Prostate gland (tissue), 2 donors: Measurements from ENCODE around the gene MAN2B1. TPM values are rescaled to one million over a fixed set of nuclear protein-coding genes. Genes with fewer than 3 reads are reported as not detected.
A peak's percentile ranks its signal among the peaks of the same experiment; 100 is the strongest.
"Not testable (repeated sequence)": the region's sequence is repeated elsewhere in the genome, so short reads cannot be mapped to it uniquely, and the experiment has no call there.

Experiments used
- DNase-seq: peaks from one replicate; pipeline ENCODE4 v3.0.0-alpha.2; 2019; ENCODE audit warnings: low spot score
- H3K27ac ChIP-seq, 2 donors: fragments of 200-600 bp; sonication (generic); 2 replicates each; pipeline ENCODE4 v1.5.1; 2017 to 2019
- H3K27me3 ChIP-seq: fragments of 200-600 bp; sonication (generic); replicated peaks from 2 replicates; pipeline ENCODE4 v1.5.1; 2019; ENCODE audit not compliant: insufficient read depth
- H3K36me3 ChIP-seq, 2 donors: fragments of 200-600 bp; sonication (generic); 1 replicate in 1 of 2; 2 replicates in 1 of 2; pipeline versions ENCODE4 v1.5.1 to v1.8.1; 2017 to 2019
- H3K4me1 ChIP-seq: fragments of 200-600 bp; sonication (generic); replicated peaks from 2 replicates; pipeline ENCODE4 v1.5.1; 2019
- H3K4me3 ChIP-seq, 2 donors: fragments of 200-600 bp; sonication (generic); 2 replicates each; pipeline ENCODE4 v1.5.1; 2017 to 2019
- H3K9me3 ChIP-seq: fragments of 200-600 bp; sonication (generic); 2 replicates; pipeline ENCODE4 v1.5.1; 2017
- POLR2A ChIP-seq: fragments of 450-650 bp; IDR thresholded peaks from one replicate; pipeline ENCODE4 v1.6.1; 2016; ENCODE audit warnings: antibody characterized with exemption, mild to moderate bottlenecking
- POLR2AphosphoS5 ChIP-seq: sonication (generic); formaldehyde crosslinking; IDR thresholded peaks from one replicate; pipeline ENCODE4 v1.6.1; 2017; ENCODE audit warnings: antibody characterized with exemption
- WGBS: methylation state at CpG from one replicate; pipeline ENCODE4 v1.1.5; 2018; 5-methylcytosine and 5-hydroxymethylcytosine counted together
- intact Hi-C: fragments of 100-400 bp; cut with DNase I; formaldehyde crosslinking; loops from one replicate; pipeline ENCODE4 v1.14.2; 2022
- total RNA-seq, 2 donors: library from RNA; depleted of rRNA; stranded (reverse); fragments of >200 nt; gene quantifications; one replicate each; pipeline ENCODE4 v1.1.0, GENCODE V29; 2016
- TF ChIP-seq, protein P1 (sequence below), 4 experiments: fragments of 200-600 bp in 2 of 4; fragments of 450-650 bp in 2 of 4; sonication (generic) in 2 of 4; IDR thresholded peaks; 1 replicate in 3 of 4; 2 replicates in 1 of 4; pipeline ENCODE4 v1.5.1; 2016 to 2019; ENCODE audit warnings: antibody characterized with exemption in 4 of 4, mild to moderate bottlenecking in 2 of 4, moderate library complexity in 2 of 4

The MAN2B1 gene
- total RNA-seq, result 10 to 100 TPM; 60.2 to 91.9 TPM

DNA sequence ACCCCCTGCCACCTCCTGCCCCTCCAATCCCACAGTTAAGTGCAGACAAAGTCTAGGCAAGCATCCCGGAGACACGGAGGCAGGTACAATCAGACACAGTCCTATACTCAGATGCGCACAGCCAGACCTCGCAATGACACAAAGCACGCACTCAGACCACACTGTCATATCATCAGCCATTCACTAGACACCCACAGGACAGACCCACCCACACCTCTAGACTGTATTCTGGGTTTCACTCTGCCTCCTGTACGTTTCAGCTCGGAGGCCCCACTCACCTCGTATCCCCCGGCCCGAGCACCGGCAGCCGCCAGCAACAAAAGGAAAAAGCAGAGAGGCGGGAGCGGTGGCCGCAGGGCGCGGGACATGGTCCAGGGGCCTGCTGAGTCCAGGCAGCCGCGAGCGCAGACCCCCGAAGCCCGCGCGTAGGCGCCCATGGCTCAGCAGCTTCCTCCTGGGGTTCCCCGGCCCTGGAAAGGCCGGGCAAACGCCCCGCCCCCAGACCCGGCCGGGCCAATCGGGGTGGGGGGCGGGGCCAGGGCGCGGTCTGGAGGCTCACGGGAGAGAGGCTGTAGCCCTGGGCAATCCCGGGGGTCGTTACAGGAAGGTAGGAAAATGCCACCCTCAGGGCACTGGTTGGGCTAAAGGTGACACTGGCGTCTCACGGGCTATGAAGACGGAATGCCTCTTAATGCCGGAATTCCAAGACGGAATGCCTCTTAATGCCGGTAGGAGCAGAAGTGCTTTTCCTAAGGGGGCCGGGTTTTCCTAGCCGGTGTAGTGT is at the start of gene MAN2B1, which contains the start of gene WDR83:
Gene MAN2B1 (minus strand): TSS at position 478 of the 784 bp plus-strand sequence. CDS start 41 bp downstream, at position 437.
Gene WDR83 (plus strand): TSS at position 543 of the 784 bp plus-strand sequence. CDS start 2,984 bp downstream, outside the sequence.
- no peaks in the 10 kb centered on the region for H3K36me3 ChIP-seq
- WGBS, result 1% methylated on average over 33 of the region's 46 CpGs
- peaks cover 22% of the 10 kb centered on the region for H3K4me1 ChIP-seq
- no peaks in the 10 kb centered on the region for H3K9me3 ChIP-seq
- peak within 1 kb of the TSS; percentile 55 to 57 for H3K27ac ChIP-seq
- no peaks in the 10 kb centered on the region for H3K27me3 ChIP-seq
- TF ChIP-seq POLR2AphosphoS5, result peak; percentile 45
- TF ChIP-seq, protein P1, sequence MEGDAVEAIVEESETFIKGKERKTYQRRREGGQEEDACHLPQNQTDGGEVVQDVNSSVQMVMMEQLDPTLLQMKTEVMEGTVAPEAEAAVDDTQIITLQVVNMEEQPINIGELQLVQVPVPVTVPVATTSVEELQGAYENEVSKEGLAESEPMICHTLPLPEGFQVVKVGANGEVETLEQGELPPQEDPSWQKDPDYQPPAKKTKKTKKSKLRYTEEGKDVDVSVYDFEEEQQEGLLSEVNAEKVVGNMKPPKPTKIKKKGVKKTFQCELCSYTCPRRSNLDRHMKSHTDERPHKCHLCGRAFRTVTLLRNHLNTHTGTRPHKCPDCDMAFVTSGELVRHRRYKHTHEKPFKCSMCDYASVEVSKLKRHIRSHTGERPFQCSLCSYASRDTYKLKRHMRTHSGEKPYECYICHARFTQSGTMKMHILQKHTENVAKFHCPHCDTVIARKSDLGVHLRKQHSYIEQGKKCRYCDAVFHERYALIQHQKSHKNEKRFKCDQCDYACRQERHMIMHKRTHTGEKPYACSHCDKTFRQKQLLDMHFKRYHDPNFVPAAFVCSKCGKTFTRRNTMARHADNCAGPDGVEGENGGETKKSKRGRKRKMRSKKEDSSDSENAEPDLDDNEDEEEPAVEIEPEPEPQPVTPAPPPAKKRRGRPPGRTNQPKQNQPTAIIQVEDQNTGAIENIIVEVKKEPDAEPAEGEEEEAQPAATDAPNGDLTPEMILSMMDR (IDR thresholded peaks at IDR 0.05), result no peak
- H3K4me3 ChIP-seq, result peak within 1 kb of the TSS; percentile 86 to 87
- peak; percentile 55 for DNase-seq
- intact Hi-C loops, result loop anchor here (5.0 kb wide), 1 partner anchor 54 kb away; the partner anchor contains the start of genes ZNF490 and ZNF791

DNA sequence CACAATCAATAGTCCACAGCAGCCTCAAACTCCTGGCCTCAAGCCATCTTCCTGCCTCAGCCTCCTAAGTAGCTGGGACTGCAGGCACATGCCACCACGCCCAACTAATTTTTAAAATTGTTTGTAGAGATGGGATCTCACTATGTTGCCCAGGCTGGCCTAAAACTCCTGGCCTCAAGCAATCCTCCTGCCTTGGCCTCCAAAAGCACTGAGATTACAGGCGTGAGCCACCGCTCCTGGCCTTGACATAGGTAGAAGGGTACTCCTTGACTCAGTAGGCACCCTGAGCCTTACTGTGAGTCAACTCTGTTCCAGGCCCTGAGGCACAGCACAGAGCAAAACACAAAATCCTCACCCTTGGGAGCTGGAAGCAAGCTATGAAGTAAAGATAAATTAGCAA is 49.4 kb upstream of the MAN2B1 start:
- intact Hi-C loops, result no loop called here
- DNase-seq, result no peak
- Histone ChIP-seq H3K9me3 (no peaks in the 10 kb centered on the region), H3K4me1 (peaks cover 5% of the 10 kb centered on the region), H3K27me3 (no peaks in the 10 kb centered on the region), H3K36me3 (peaks cover 9 to 42% of the 10 kb centered on the region in 2 donors), H3K27ac (no peak overlapping the region), H3K4me3 (no peak overlapping the region)
- WGBS, result 98% methylated on average over 3 of the region's 3 CpGs
- TF ChIP-seq POLR2AphosphoS5, result no peak
- TF ChIP-seq POLR2A, result no peak
- TF ChIP-seq, protein P1 (IDR thresholded peaks at IDR 0.05), result no peak

DNA sequence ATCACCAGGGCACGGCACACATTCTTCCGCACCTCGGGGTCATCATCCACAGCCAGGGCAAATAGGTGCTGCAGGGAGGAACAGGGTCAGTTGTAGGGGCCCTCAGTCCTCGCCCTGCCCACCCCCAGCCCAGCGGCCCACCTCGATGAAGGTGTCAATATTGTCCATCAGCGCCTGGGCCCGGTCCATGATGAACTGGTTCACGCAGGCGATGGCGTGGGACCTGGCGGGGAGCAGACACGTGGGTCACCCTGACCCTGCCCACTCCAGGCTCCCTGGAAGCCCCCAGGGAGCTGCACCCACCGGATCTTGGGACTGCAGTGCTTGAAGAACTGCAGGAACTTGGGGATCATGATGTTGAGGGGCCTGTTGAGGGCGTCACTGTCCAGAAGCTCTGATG is 48.6 kb upstream of the MAN2B1 start:
- H3K4me1 ChIP-seq, result no peaks in the 10 kb centered on the region
- no peak overlapping the region for H3K4me3 ChIP-seq
- intact Hi-C loops, result no loop called here
- no peak for DNase-seq
- 96% methylated on average over 15 of the region's 15 CpGs for WGBS
- no peak overlapping the region for H3K27ac ChIP-seq
- no peaks in the 10 kb centered on the region for H3K9me3 ChIP-seq
- H3K36me3 ChIP-seq, result peaks cover 9 to 51% of the 10 kb centered on the region in 2 donors
- TF ChIP-seq POLR2AphosphoS5 (no peak), POLR2A (no peak)
- no peaks in the 10 kb centered on the region for H3K27me3 ChIP-seq

DNA sequence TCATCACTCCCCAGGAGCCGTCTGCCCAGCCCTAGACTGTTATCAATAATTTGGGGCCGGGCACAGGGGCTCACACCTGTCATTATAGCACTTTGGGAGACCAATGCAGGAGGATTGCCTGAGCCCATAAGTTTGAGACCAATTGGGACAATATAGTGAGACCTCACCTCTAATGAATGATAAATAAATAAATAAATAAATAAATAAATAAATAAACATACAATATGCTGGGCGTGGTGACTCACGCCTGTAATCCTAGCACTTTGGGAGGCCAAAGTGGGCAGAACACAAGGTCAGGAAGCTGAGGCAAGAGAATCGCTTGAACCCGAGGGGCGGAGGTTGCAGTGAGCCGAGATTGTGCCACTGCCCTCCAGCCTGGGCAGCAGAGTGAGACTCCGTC is 46.8 kb upstream of the MAN2B1 start:
- H3K27ac ChIP-seq, intact Hi-C loops: not testable (repeated sequence)
- WGBS, result 94% methylated on average over 9 of the region's 9 CpGs

DNA sequence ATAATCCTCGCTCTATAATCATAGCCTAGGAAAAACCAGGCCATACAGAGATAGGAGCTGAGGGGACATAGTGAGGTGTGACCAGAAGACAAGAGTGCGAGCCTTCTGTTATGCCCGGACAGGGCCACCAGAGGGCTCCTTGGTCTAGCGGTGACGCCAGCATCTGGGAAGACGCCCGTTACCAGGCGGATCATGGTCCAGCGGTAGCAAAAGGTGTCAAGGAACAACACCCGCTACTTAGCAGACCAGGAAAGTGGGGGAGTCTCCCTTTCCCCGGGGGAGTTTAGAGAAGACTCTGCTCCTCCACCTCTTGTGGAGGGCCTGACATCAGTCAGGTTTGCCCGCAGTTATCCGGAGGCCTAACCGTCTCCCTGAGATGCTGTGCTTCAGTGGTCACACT is 45.5 kb upstream of the MAN2B1 start:
- DNase-seq, H3K27ac ChIP-seq, H3K4me3 ChIP-seq, intact Hi-C loops, H3K4me1 ChIP-seq, H3K27me3 ChIP-seq, H3K9me3 ChIP-seq: not testable (repeated sequence)
- WGBS, result 50% methylated on average over 12 of the region's 14 CpGs
- TF ChIP-seq, protein P1 (IDR thresholded peaks at IDR 0.05), result peak in 2 of 4 experiments; percentile 45 to 55
- H3K36me3 ChIP-seq, result peaks cover 10 to 46% of the 10 kb centered on the region in 2 donors

More for the DNA sequence above, 46.8 kb upstream of the MAN2B1 start:
- H3K9me3 ChIP-seq, H3K4me1 ChIP-seq, H3K4me3 ChIP-seq, H3K27me3 ChIP-seq, DNase-seq: not testable (repeated sequence)
- H3K36me3 ChIP-seq, result peaks cover 9 to 46% of the 10 kb centered on the region in 2 donors

DNA sequence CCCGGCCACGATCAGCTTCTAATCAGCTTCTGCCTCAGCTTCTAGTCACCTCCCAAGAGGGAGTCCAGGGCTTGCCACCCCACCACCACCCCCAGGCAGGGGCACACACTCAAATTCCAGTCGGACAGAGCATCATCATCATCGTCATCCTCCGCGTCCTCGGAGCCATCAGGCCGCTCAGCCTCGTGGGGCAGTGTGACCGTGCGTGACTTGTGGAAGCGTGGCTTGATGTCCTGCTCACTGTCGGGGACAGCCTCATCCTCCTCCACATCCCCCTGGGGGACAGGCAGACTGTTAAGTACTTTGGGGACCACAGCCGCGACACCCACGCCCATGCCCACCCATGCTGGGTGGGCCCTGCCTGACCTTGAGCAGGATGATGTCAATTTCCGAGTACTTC is 44.6 kb upstream of the MAN2B1 start:
- no peak overlapping the region for H3K27ac ChIP-seq
- H3K4me1 ChIP-seq, result no peaks in the 10 kb centered on the region
- peaks cover 19 to 40% of the 10 kb centered on the region in 2 donors for H3K36me3 ChIP-seq
- H3K27me3 ChIP-seq, result no peaks in the 10 kb centered on the region
- no peak for DNase-seq
- TF ChIP-seq, protein P1 (IDR thresholded peaks at IDR 0.05), result no peak
- TF ChIP-seq POLR2A (no peak), POLR2AphosphoS5 (no peak)
- WGBS, result 91% methylated on average over 17 of the region's 17 CpGs
- intact Hi-C loops, result no loop called here
- no peaks in the 10 kb centered on the region for H3K9me3 ChIP-seq
- no peak overlapping the region for H3K4me3 ChIP-seq
